PC-9 (cell line): ENCODE results near the gene ZNF440.
"Not testable (repeated sequence)": the region's sequence is repeated elsewhere in the genome, so short reads cannot be mapped to it uniquely, and the experiment has no call there.

Experiments
- CTCF ChIP-seq: fragments of 200-600 bp; sonication (generic); conservative IDR thresholded peaks from 2 replicates; pipeline ENCODE4 v1.6.1; 2017; ENCODE audit warnings: mixed run types, antibody characterized with exemption, mild to moderate bottlenecking, moderate library complexity
- EZH2 ChIP-seq: fragments of 200-600 bp; sonication (generic); IDR thresholded peaks from 2 replicates; pipeline ENCODE4 v1.8.0; 2017; ENCODE audit warnings: antibody characterized with exemption, low read depth

DNA sequence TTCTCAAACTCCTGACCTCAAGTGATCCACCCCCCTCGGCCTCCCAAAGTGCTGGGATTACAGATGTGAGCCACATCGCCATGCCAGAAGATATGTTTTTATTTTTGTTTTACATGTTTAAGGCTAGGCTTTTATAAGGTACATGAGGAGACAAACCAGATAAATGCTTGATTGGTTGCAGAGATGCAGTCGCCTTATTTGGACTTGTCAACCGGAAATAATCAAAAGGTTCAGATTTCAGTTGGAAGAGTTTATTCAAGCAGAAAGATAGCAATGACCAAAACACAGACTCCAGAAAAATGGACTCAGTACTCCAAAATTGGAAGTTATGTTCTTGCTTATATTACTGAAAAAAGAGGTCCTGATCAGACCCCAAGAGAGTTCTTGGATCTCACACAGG, 36.2 kb downstream of the ZNF440 start:
- TF ChIP-seq CTCF, EZH2: not testable (repeated sequence)
